Neuronal stem cell (in vitro differentiated cells): Measurements from ENCODE around the gene DCHS1.

Source experiments
- DNase-seq: peaks from one replicate; pipeline ENCODE4 v3.0.0-alpha.2; 2013; ENCODE audit warnings: low spot score
- H2AFZ ChIP-seq: one replicate; pipeline ENCODE4 v1.6.1; 2013; ENCODE audit warnings: mild to moderate bottlenecking, low read length, inconsistent platforms
- H2AK5ac ChIP-seq: 2 replicates; pipeline ENCODE4 v1.6.1; 2013; ENCODE audit warnings: low read depth, mild to moderate bottlenecking, inconsistent platforms, low read length, moderate library complexity, mixed read lengths
- H2BK120ac ChIP-seq: 2 replicates; pipeline ENCODE4 v1.6.1; 2013; ENCODE audit warnings: low read depth, mild to moderate bottlenecking, inconsistent platforms, low read length, moderate library complexity, mixed read lengths
- H2BK12ac ChIP-seq: one replicate; pipeline ENCODE4 v1.6.1; 2013; ENCODE audit warnings: low read length, inconsistent platforms
- H2BK15ac ChIP-seq: 2 replicates; pipeline ENCODE4 v1.6.1; 2013; ENCODE audit warnings: mild to moderate bottlenecking, low read length, inconsistent platforms, mixed read lengths
- H2BK5ac ChIP-seq: one replicate; pipeline ENCODE4 v1.6.1; 2013; ENCODE audit warnings: inconsistent platforms, mild to moderate bottlenecking, low read length, moderate library complexity
- H3K14ac ChIP-seq: one replicate; pipeline ENCODE4 v1.6.1; 2013; ENCODE audit warnings: low read length, inconsistent platforms
- H3K18ac ChIP-seq: 2 replicates; pipeline ENCODE4 v1.6.1; 2013; ENCODE audit warnings: low read length, inconsistent platforms
- H3K23ac ChIP-seq: 2 replicates; pipeline ENCODE4 v1.6.1; 2013; ENCODE audit warnings: low read depth, mild to moderate bottlenecking, mixed read lengths, low read length, inconsistent platforms; ENCODE audit not compliant: poor library complexity
- H3K27ac ChIP-seq: replicated peaks from 3 replicates; pipeline ENCODE4 v1.5.1; 2013; ENCODE audit warnings: low read length, inconsistent platforms
- H3K27me3 ChIP-seq, 3 experiments: 2 replicates each; pipeline ENCODE4 v1.6.1; 2013; ENCODE audit warnings: low read length in 3 of 3, mild to moderate bottlenecking in 2 of 3, inconsistent platforms in 1 of 3, low read depth in 1 of 3, mixed read lengths in 1 of 3, moderate library complexity in 1 of 3; ENCODE audit not compliant: control insufficient read depth in 3 of 3, insufficient read depth in 3 of 3
- H3K36me3 ChIP-seq, 2 donors: replicated peaks in 1 of 2; 2 replicates each; pipeline ENCODE4 v1.6.1; 2013; ENCODE audit warnings: low read length in 2 of 2; ENCODE audit not compliant: control insufficient read depth in 2 of 2, insufficient read depth in 2 of 2
- H3K4ac ChIP-seq: 2 replicates; pipeline ENCODE4 v1.6.1; 2013; ENCODE audit warnings: inconsistent platforms, mild to moderate bottlenecking, low read length, moderate library complexity
- H3K4me1 ChIP-seq, 2 donors: 1 replicate in 1 of 2; 2 replicates in 1 of 2; pipeline ENCODE4 v1.6.1; 2013; ENCODE audit warnings: low read length in 2 of 2, low read depth in 1 of 2; ENCODE audit not compliant: control insufficient read depth in 2 of 2, insufficient read depth in 1 of 2
- H3K4me2 ChIP-seq: one replicate; pipeline ENCODE4 v1.6.1; 2013; ENCODE audit warnings: mild to moderate bottlenecking, low read length, inconsistent platforms; ENCODE audit not compliant: insufficient read depth, poor library complexity, severe bottlenecking
- H3K4me3 ChIP-seq, 2 donors: 2 replicates each; pipeline ENCODE4 v1.5.1; 2013; ENCODE audit warnings: low read length in 2 of 2, mild to moderate bottlenecking in 2 of 2, inconsistent platforms in 1 of 2, moderate library complexity in 1 of 2
- H3K79me1 ChIP-seq: one replicate; pipeline ENCODE4 v1.6.1; 2013; ENCODE audit warnings: low read depth, mild to moderate bottlenecking, inconsistent platforms, low read length, moderate library complexity
- H3K9ac ChIP-seq: one replicate; pipeline ENCODE4 v1.6.1; 2013; ENCODE audit warnings: mild to moderate bottlenecking, low read depth, low read length, inconsistent platforms; ENCODE audit not compliant: poor library complexity
- H3K9me3 ChIP-seq, 2 donors: replicated peaks in 1 of 2; 2 replicates each; pipeline versions ENCODE3 to v1.6.1; 2013; ENCODE audit warnings: low read length in 2 of 2, mild to moderate bottlenecking in 2 of 2, inconsistent platforms in 1 of 2, low read depth in 1 of 2, mixed read lengths in 1 of 2, moderate library complexity in 1 of 2; ENCODE audit not compliant: control insufficient read depth in 2 of 2, insufficient read depth in 1 of 2
- H4K8ac ChIP-seq: one replicate; pipeline ENCODE4 v1.6.1; 2013; ENCODE audit warnings: low read depth, mild to moderate bottlenecking, inconsistent platforms, low read length, moderate library complexity
- H4K91ac ChIP-seq: one replicate; pipeline ENCODE4 v1.6.1; 2013; ENCODE audit warnings: low read length, low read depth, mild to moderate bottlenecking, inconsistent platforms; ENCODE audit not compliant: poor library complexity
- WGBS, 2 donors: extraction: QIAGEN DNeasy Blood & Tissue Kit; methylation state at CpG; one replicate each; pipeline ENCODE4 v1.1.7; 2013; ENCODE audit warnings: missing lambda C conversion rate in 2 of 2, mixed read lengths in 1 of 2; ENCODE audit not compliant: insufficient read length in 2 of 2, insufficient replicate concordance in 1 of 2; ENCODE audit errors: extremely low coverage in 2 of 2; 5-methylcytosine and 5-hydroxymethylcytosine counted together

Gene DCHS1

GRCh38 chr11:6616596-6617250, 38.9 kb downstream of the DCHS1 start:
- no peak overlapping the region for H2BK5ac ChIP-seq
- H3K4ac ChIP-seq, result no peak overlapping the region
- H3K79me1 ChIP-seq, result peaks cover 4% of the 10 kb centered on the region
- H3K27ac ChIP-seq, result no peak overlapping the region
- H3K4me3 ChIP-seq, result no peak overlapping the region
- DNase-seq, result no peak
- no peak overlapping the region for H4K8ac ChIP-seq
- H3K9ac ChIP-seq, result no peak overlapping the region
- H2BK12ac ChIP-seq, result no peak overlapping the region
- H2BK120ac ChIP-seq, result no peak overlapping the region
- no peaks in the 10 kb centered on the region for H3K27me3 ChIP-seq
- H3K23ac ChIP-seq, result no peak overlapping the region
- whole genome bisulfite sequencing, 2 donors, result no CpG with 5 or more reads among the region's 14 CpGs
- no peak overlapping the region for H3K4me2 ChIP-seq
- H3K36me3 ChIP-seq, result peaks cover 3 to 22% of the 10 kb centered on the region in 2 donors
- H4K91ac ChIP-seq, result no peak overlapping the region
- no peak overlapping the region for H2AK5ac ChIP-seq
- no peaks in the 10 kb centered on the region for H3K9me3 ChIP-seq
- H3K18ac ChIP-seq, result no peak overlapping the region
- no peak overlapping the region for H2AFZ ChIP-seq
- no peak overlapping the region for H2BK15ac ChIP-seq
- H3K4me1 ChIP-seq, result peaks cover 4 to 15% of the 10 kb centered on the region in 2 donors
- H3K14ac ChIP-seq, result no peak overlapping the region

- H3K27ac ChIP-seq, result no peak overlapping the region
- peaks cover 6% of the 10 kb centered on the region for H3K79me1 ChIP-seq
- H2AFZ ChIP-seq, result no peak overlapping the region
- no CpG with 5 or more reads among the region's 9 CpGs for WGBS, 2 donors
- no peak overlapping the region for H4K8ac ChIP-seq
- no peak overlapping the region for H2AK5ac ChIP-seq
- H2BK5ac ChIP-seq, result no peak overlapping the region
- H3K9ac ChIP-seq, result no peak overlapping the region
- no peak overlapping the region for H3K4ac ChIP-seq
- H2BK120ac ChIP-seq, result no peak overlapping the region
- H2BK15ac ChIP-seq, result no peak overlapping the region
- peaks cover 6 to 27% of the 10 kb centered on the region in 2 donors for H3K36me3 ChIP-seq
- H3K14ac ChIP-seq, result no peak overlapping the region
- no peaks in the 10 kb centered on the region for H3K27me3 ChIP-seq
- H3K9me3 ChIP-seq, result no peaks in the 10 kb centered on the region
- DNase-seq, result no peak
- H3K4me2 ChIP-seq, result no peak overlapping the region
- no peak overlapping the region for H2BK12ac ChIP-seq
- H3K4me1 ChIP-seq, result peaks cover 7 to 20% of the 10 kb centered on the region in 2 donors
- H3K18ac ChIP-seq, result no peak overlapping the region
- no peak overlapping the region for H3K4me3 ChIP-seq
- H3K23ac ChIP-seq, result no peak overlapping the region
- H4K91ac ChIP-seq, result no peak overlapping the region
Observed at GRCh38 chr11:6615882-6616585, 39.6 kb downstream of the DCHS1 start.

- Histone ChIP-seq H3K4me2 (no peak overlapping the region), H3K18ac (no peak overlapping the region), H3K9me3 (no peaks in the 10 kb centered on the region), H3K4me3 (no peak overlapping the region), H2BK120ac (no peak overlapping the region), H4K8ac (no peak overlapping the region), H3K4ac (no peak overlapping the region), H3K79me1 (peaks cover 6% of the 10 kb centered on the region), H3K36me3 (peaks cover 16 to 37% of the 10 kb centered on the region in 2 donors), H2AFZ (no peak overlapping the region), H2AK5ac (no peak overlapping the region), H2BK5ac (no peak overlapping the region), H3K23ac (no peak overlapping the region), H3K27ac (no peak overlapping the region), H3K9ac (no peak overlapping the region), H3K27me3 (no peaks in the 10 kb centered on the region), H3K14ac (no peak overlapping the region), H4K91ac (no peak overlapping the region), H2BK15ac (no peak overlapping the region), H2BK12ac (no peak overlapping the region), H3K4me1 (peaks cover 7 to 22% of the 10 kb centered on the region in 2 donors)
- no CpG with 5 or more reads among the region's 5 CpGs for WGBS, 2 donors
- DNase-seq, result no peak
Observed at GRCh38 chr11:6615046-6615445, 40.6 kb downstream of the DCHS1 start.

GRCh38 chr11:6614446-6614845, 41.2 kb downstream of the DCHS1 start:
- Histone ChIP-seq H3K4me2 (no peak overlapping the region), H2BK120ac (no peak overlapping the region), H3K18ac (no peak overlapping the region), H3K14ac (no peak overlapping the region), H3K4me3 (no peak overlapping the region), H3K27ac (no peak overlapping the region), H2BK15ac (no peak overlapping the region), H3K4ac (no peak overlapping the region), H4K91ac (no peak overlapping the region), H3K23ac (no peak overlapping the region), H3K79me1 (peaks cover 6% of the 10 kb centered on the region), H4K8ac (no peak overlapping the region), H2AFZ (no peak overlapping the region), H3K9me3 (no peaks in the 10 kb centered on the region), H2BK12ac (no peak overlapping the region), H2BK5ac (no peak overlapping the region), H2AK5ac (no peak overlapping the region), H3K4me1 (peaks cover 7 to 22% of the 10 kb centered on the region in 2 donors), H3K36me3 (peaks cover 22 to 43% of the 10 kb centered on the region in 2 donors), H3K9ac (no peak overlapping the region), H3K27me3 (no peaks in the 10 kb centered on the region)
- DNase-seq, result no peak
- no CpG with 5 or more reads among the region's 2 CpGs for WGBS, 2 donors
